Measurements from ENCODE around the gene UBD. TPM values are rescaled to one million over a fixed set of nuclear protein-coding genes. Genes with fewer than 3 reads are reported as not detected.

Gene UBD
- total RNA-seq, 2 experiments from 2014 or later, result 0.37 to 0.42 TPM

GRCh38 chr6:29553268-29554057 is 6.1 kb downstream of the UBD start:
- H3K9me3 Mint-ChIP-seq, result peaks cover 2% of the 10 kb centered on the region
- peak overlapping the region; percentile 62 for H3K4me3 Mint-ChIP-seq
- DNase-seq, result peak; percentile 9
- peaks cover 18% of the 10 kb centered on the region for H3K4me1 Mint-ChIP-seq
- H3K36me3 Mint-ChIP-seq (ENCODE audit: low read depth), result peaks cover 3% of the 10 kb centered on the region
- H3K27ac Mint-ChIP-seq, result peak overlapping the region; percentile 81
- ChIA-PET CTCF (interaction anchor here (1.8 kb wide), 1 partner anchor 96 kb away, joined by 4 read pairs; no protein-coding TSS in a partner anchor), POLR2A (no interaction called here)
- peaks cover 76% of the 10 kb centered on the region for H3K27me3 Mint-ChIP-seq

GRCh38 chr6:29552512-29553051 is 7.0 kb downstream of the UBD start:
- CTCF ChIA-PET, result interaction anchor here (1.8 kb wide), 1 partner anchor 97 kb away, joined by 4 read pairs; no protein-coding TSS in a partner anchor
- H3K27ac Mint-ChIP-seq, result peak overlapping the region; percentile 81

GRCh38 chr6:29547573-29547972 is 12.0 kb downstream of the UBD start:
- POLR2A ChIA-PET, result no interaction called here
- Mint-ChIP-seq H3K36me3 (ENCODE audit: low read depth) (no peaks in the 10 kb centered on the region), H3K4me3 (no peak overlapping the region), H3K27ac (no peak overlapping the region), H3K9me3 (peaks cover 2% of the 10 kb centered on the region), H3K27me3 (peaks cover 59% of the 10 kb centered on the region), H3K4me1 (peaks cover 5% of the 10 kb centered on the region)
- CTCF ChIA-PET, result no interaction called here
- DNase-seq, result no peak

More at GRCh38 chr6:29552512-29553051, 7.0 kb downstream of the UBD start:
- peaks cover 3% of the 10 kb centered on the region for H3K36me3 Mint-ChIP-seq (ENCODE audit: low read depth)
- H3K9me3 Mint-ChIP-seq, result peaks cover 2% of the 10 kb centered on the region
- peak; percentile 39 for DNase-seq
- H3K27me3 Mint-ChIP-seq, result peaks cover 80% of the 10 kb centered on the region
- H3K4me3 Mint-ChIP-seq, result no peak overlapping the region
- POLR2A ChIA-PET, result no interaction called here
- peaks cover 23% of the 10 kb centered on the region for H3K4me1 Mint-ChIP-seq

- ChIA-PET CTCF (no interaction called here), POLR2A (no interaction called here)
- H3K9me3 Mint-ChIP-seq, result no peaks in the 10 kb centered on the region
Measured at GRCh38 chr6:29537714-29538403, 21.7 kb downstream of the UBD start.

GRCh38 chr6:29532320-29532951 is 27.1 kb downstream of the UBD start:
- H3K27me3 Mint-ChIP-seq, result peaks cover 2% of the 10 kb centered on the region
- DNase-seq, result no peak
- no peak overlapping the region for H3K4me3 Mint-ChIP-seq
- ChIA-PET POLR2A (no interaction called here), CTCF (no interaction called here)
- H3K4me1 Mint-ChIP-seq, result no peaks in the 10 kb centered on the region
- H3K27ac Mint-ChIP-seq, result no peak overlapping the region
- no peaks in the 10 kb centered on the region for H3K36me3 Mint-ChIP-seq (ENCODE audit: low read depth)
- no peaks in the 10 kb centered on the region for H3K9me3 Mint-ChIP-seq

More at GRCh38 chr6:29537714-29538403, 21.7 kb downstream of the UBD start:
- peaks cover 10% of the 10 kb centered on the region for H3K27me3 Mint-ChIP-seq
- H3K4me3 Mint-ChIP-seq, result no peak overlapping the region
- H3K4me1 Mint-ChIP-seq, result no peaks in the 10 kb centered on the region
- no peaks in the 10 kb centered on the region for H3K36me3 Mint-ChIP-seq (ENCODE audit: low read depth)
- H3K27ac Mint-ChIP-seq, result no peak overlapping the region
- DNase-seq, result no peak

GRCh38 chr6:29531668-29532067 is 27.9 kb downstream of the UBD start:
- Mint-ChIP-seq H3K4me1 (no peaks in the 10 kb centered on the region), H3K4me3 (no peak overlapping the region), H3K27me3 (peaks cover 4% of the 10 kb centered on the region), H3K36me3 (ENCODE audit: low read depth) (no peaks in the 10 kb centered on the region), H3K27ac (no peak overlapping the region), H3K9me3 (no peaks in the 10 kb centered on the region)
- ChIA-PET CTCF (no interaction called here), POLR2A (no interaction called here)
- no peak for DNase-seq

GRCh38 chr6:29530671-29531310 is 28.7 kb downstream of the UBD start:
- Mint-ChIP-seq H3K36me3 (ENCODE audit: low read depth) (no peaks in the 10 kb centered on the region), H3K27me3 (peaks cover 8% of the 10 kb centered on the region), H3K4me1 (no peaks in the 10 kb centered on the region), H3K9me3 (no peaks in the 10 kb centered on the region), H3K27ac (no peak overlapping the region), H3K4me3 (no peak overlapping the region)
- POLR2A ChIA-PET, result no interaction called here
- DNase-seq, result no peak
- CTCF ChIA-PET, result interaction anchor here (0.7 kb wide), 1 partner anchor 63 kb away, joined by 3 read pairs; no protein-coding TSS in a partner anchor

GRCh38 chr6:29529956-29530355 is 29.6 kb downstream of the UBD start:
- POLR2A ChIA-PET, result no interaction called here
- H3K4me3 Mint-ChIP-seq, result no peak overlapping the region
- H3K4me1 Mint-ChIP-seq, result no peaks in the 10 kb centered on the region
- peaks cover 15% of the 10 kb centered on the region for H3K27me3 Mint-ChIP-seq
- no peak overlapping the region for H3K27ac Mint-ChIP-seq
- CTCF ChIA-PET, result no interaction called here
- peaks cover 3% of the 10 kb centered on the region for H3K9me3 Mint-ChIP-seq
- H3K36me3 Mint-ChIP-seq (ENCODE audit: low read depth), result no peaks in the 10 kb centered on the region
- no peak for DNase-seq

- no peaks in the 10 kb centered on the region for H3K36me3 Mint-ChIP-seq (ENCODE audit: low read depth)
- H3K9me3 Mint-ChIP-seq, result peaks cover 3% of the 10 kb centered on the region
- ChIA-PET POLR2A (no interaction called here), CTCF (no interaction called here)
- no peak overlapping the region for H3K27ac Mint-ChIP-seq
- H3K4me1 Mint-ChIP-seq, result no peaks in the 10 kb centered on the region
- peaks cover 20% of the 10 kb centered on the region for H3K27me3 Mint-ChIP-seq
- DNase-seq, result no peak
- no peak overlapping the region for H3K4me3 Mint-ChIP-seq
Measured at GRCh38 chr6:29528988-29529560, 30.5 kb downstream of the UBD start.

GRCh38 chr6:29528300-29528931 is 31.1 kb downstream of the UBD start:
- DNase-seq, result no peak
- CTCF ChIA-PET, result no interaction called here
- H3K27ac Mint-ChIP-seq, result no peak overlapping the region

GRCh38 chr6:29527564-29527963 is 32.0 kb downstream of the UBD start:
- peaks cover 28% of the 10 kb centered on the region for H3K27me3 Mint-ChIP-seq
- no peak overlapping the region for H3K4me3 Mint-ChIP-seq
- ChIA-PET CTCF (no interaction called here), POLR2A (no interaction called here)
- H3K36me3 Mint-ChIP-seq (ENCODE audit: low read depth), result no peaks in the 10 kb centered on the region
- peaks cover 3% of the 10 kb centered on the region for H3K9me3 Mint-ChIP-seq
- H3K27ac Mint-ChIP-seq, result no peak overlapping the region
- no peak for DNase-seq
- H3K4me1 Mint-ChIP-seq, result no peaks in the 10 kb centered on the region

More at GRCh38 chr6:29528300-29528931, 31.1 kb downstream of the UBD start:
- Mint-ChIP-seq H3K4me3 (no peak overlapping the region), H3K27me3 (peaks cover 23% of the 10 kb centered on the region), H3K4me1 (no peaks in the 10 kb centered on the region), H3K9me3 (peaks cover 3% of the 10 kb centered on the region), H3K36me3 (ENCODE audit: low read depth) (no peaks in the 10 kb centered on the region)
- POLR2A ChIA-PET, result no interaction called here

- Mint-ChIP-seq H3K27ac (no peak overlapping the region), H3K4me1 (no peaks in the 10 kb centered on the region), H3K9me3 (peaks cover 3% of the 10 kb centered on the region), H3K27me3 (peaks cover 29% of the 10 kb centered on the region), H3K4me3 (no peak overlapping the region), H3K36me3 (ENCODE audit: low read depth) (no peaks in the 10 kb centered on the region)
- DNase-seq, result no peak
- POLR2A ChIA-PET, result no interaction called here
- CTCF ChIA-PET, result no interaction called here
Measured at GRCh38 chr6:29527126-29527525, 32.4 kb downstream of the UBD start.

Measured in activated CD4-positive, alpha-beta T cell treated with anti-CD3 and anti-CD28 coated beads, Interleukin-2, amount 10 ng/mL, durations not matched to agents 7 days and 5 days (primary cell).